Heart right ventricle (tissue), 16 donors: ENCODE data around the gene CPTP. TPM values are rescaled to one million over a fixed set of nuclear protein-coding genes. Genes with fewer than 3 reads are reported as not detected.

Source experiments
- ATAC-seq, 8 donors: fragments of 200-7000 bp; cut with Tn5 transposase; one replicate each; pipeline ENCODE4 v1.9.1; 2020; ENCODE audit warnings: mild to moderate bottlenecking in 8 of 8, moderate library complexity in 8 of 8, moderate number of reproducible peaks in 1 of 8
- DNase-seq, 2 donors: peaks; one replicate each; pipeline ENCODE4 v3.0.0-alpha.2; 2020
- H3K27ac ChIP-seq, 10 donors: fragments of 200-600 bp; sonication (generic) in 2 of 10; one replicate each; pipeline versions ENCODE4 v1.5.0 to v1.8.0; 2020 to 2022; ENCODE audit warnings: mild to moderate bottlenecking in 3 of 10
- H3K27me3 ChIP-seq, 7 donors: fragments of 200-600 bp; one replicate each; pipeline ENCODE4 v1.8.0; 2021 to 2022; ENCODE audit warnings: mild to moderate bottlenecking in 2 of 7
- H3K36me3 ChIP-seq, 9 donors: fragments of 200-600 bp; sonication (generic) in 1 of 9; one replicate each; pipeline versions ENCODE4 v1.5.0 to v1.8.0; 2020 to 2022; ENCODE audit warnings: mild to moderate bottlenecking in 2 of 9
- H3K4me1 ChIP-seq, 9 donors: fragments of 200-600 bp; sonication (generic) in 1 of 9; one replicate each; pipeline versions ENCODE4 v1.5.0 to v1.8.0; 2020 to 2022; ENCODE audit warnings: mild to moderate bottlenecking in 4 of 9
- H3K4me3 ChIP-seq, 10 donors: fragments of 200-600 bp; sonication (generic) in 2 of 10; one replicate each; pipeline versions ENCODE4 v1.5.0 to v1.8.0; 2020 to 2022; ENCODE audit warnings: mild to moderate bottlenecking in 7 of 10, moderate library complexity in 2 of 10
- H3K9me3 ChIP-seq, 11 donors: fragments of 200-600 bp in 10 of 11; sonication (generic) in 2 of 11; one replicate each; pipeline versions ENCODE4 v1.5.0 to v1.8.0; 2013 to 2022; ENCODE audit warnings: mild to moderate bottlenecking in 2 of 11, control low read depth in 1 of 11, moderate library complexity in 1 of 11
- WGBS, 2 donors: extraction: QIAGEN DNeasy Blood & Tissue Kit; methylation state at CpG; one replicate each; pipeline ENCODE4 v1.1.7; 2013; ENCODE audit warnings: inconsistent platforms in 1 of 2; 5-methylcytosine and 5-hydroxymethylcytosine counted together
- intact Hi-C, 10 donors: fragments of 100-400 bp; cut with DNase I; formaldehyde crosslinking; loops; one replicate each; pipeline versions ENCODE4 v1.11.1 to v1.14.2; 2022
- polyA plus RNA-seq, 2 donors: library from polyadenylated mRNA; stranded (reverse); fragments of 200-250 nt; gene quantifications; one replicate each; pipeline ENCODE4 v1.2.3, GENCODE V29; 2013
- total RNA-seq, 10 donors: library from RNA; stranded (reverse); fragmentation: NEBNext Ultra II Directional in 3 of 10; extraction: Animal tissue kit (Norgen Biotek cat#: 25700) in 3 of 10; gene quantifications; one replicate each; pipeline versions ENCODE4 v1.2.1 to v1.2.4, GENCODE V29; 2021 to 2023
- TF ChIP-seq, protein P1 (sequence below), 9 donors: fragments of 200-600 bp; sonication (generic) in 2 of 9; IDR thresholded peaks; one replicate each; pipeline versions ENCODE4 v1.5.0 to v1.8.0; 2021 to 2022; ENCODE audit warnings: antibody characterized with exemption in 9 of 9, mild to moderate bottlenecking in 5 of 9, moderate library complexity in 1 of 9
- donor health status: Arrhythmogenic right ventricular cardiomyopathy.
- donor health status: ischemic (EF 13 %, LVEDD 7.1; RV severe dilation, severe dysfunction).
- donor health status: healthy with polysubstance abuse.
- donor health status: DM: no; HTN: yes; CAD: no.
- donor health status: DM: no; HTN: no; CAD: no.
- donor health status: ischemic (EF 25% LVEDD 6.9; RV normal size, moderate dysfunction).
- donor health status: ischemic (EF 25% LVEDD 5.7; RV mildly dilated, moderate dysfunction).
- donor health status: healthy.
- donor health status: DM: yes; HTN: yes; CAD: no.
- donor health status: Ischemic cardiomyopathy.
- donor health status: ischemic (EF 35%, LVEDD 5.7; RV mildly dilated, moderate dysfunction).
- donor health status: nonischemic (EF 11% LVEDD 7.7; RV severe dilation, severe dysfunction).
- donor health status: DM: yes; HTN: yes; CAD: no.
- donor health status: PGD.
- donor health status: ischemic (EF 29% LVEDD 5.4; RV normal size, mild dysfunction).
- donor health status: nonischemic (EF 23%, LVEDD 6.1; RV moderate dilation, normal function).

Gene CPTP
- total and polyA plus RNA-seq, 12 donors = 49.4 to 222 (median 65.4) TPM

DNA sequence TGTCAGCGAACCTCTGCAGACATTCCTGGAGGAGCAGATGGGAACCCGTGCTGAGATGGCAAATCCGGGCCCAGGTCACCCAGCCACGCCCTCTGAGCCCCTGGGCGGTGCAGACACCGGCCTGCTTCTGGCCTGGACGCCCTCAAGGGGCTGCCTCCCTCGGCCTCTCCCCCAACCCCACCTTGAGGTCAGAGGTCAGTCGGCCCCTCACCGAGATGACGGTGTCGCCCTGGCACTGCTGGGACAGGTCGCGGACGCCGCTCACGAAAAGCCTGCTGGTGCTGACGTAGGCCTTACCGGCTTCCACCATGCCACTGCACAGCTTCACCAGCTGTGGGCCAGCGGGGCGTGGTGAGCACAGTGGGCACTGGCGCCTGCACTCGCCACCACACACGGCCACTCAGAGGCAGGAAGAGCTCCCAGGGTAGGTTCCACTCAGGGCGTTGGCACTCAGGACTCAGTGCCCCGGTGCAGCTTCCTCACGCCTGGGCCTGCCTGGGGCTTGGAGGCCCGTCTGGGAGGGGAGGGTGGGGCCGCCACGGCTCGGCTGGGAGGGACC is 21.6 kb upstream of the CPTP start:
- H3K36me3 ChIP-seq = peaks cover 0 to 22% (median 0%) of the 10 kb centered on the region in 9 donors
- no peak overlapping the region for H3K27ac ChIP-seq
- intact Hi-C loops = no loop called here
- TF ChIP-seq, protein P1, sequence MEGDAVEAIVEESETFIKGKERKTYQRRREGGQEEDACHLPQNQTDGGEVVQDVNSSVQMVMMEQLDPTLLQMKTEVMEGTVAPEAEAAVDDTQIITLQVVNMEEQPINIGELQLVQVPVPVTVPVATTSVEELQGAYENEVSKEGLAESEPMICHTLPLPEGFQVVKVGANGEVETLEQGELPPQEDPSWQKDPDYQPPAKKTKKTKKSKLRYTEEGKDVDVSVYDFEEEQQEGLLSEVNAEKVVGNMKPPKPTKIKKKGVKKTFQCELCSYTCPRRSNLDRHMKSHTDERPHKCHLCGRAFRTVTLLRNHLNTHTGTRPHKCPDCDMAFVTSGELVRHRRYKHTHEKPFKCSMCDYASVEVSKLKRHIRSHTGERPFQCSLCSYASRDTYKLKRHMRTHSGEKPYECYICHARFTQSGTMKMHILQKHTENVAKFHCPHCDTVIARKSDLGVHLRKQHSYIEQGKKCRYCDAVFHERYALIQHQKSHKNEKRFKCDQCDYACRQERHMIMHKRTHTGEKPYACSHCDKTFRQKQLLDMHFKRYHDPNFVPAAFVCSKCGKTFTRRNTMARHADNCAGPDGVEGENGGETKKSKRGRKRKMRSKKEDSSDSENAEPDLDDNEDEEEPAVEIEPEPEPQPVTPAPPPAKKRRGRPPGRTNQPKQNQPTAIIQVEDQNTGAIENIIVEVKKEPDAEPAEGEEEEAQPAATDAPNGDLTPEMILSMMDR (IDR thresholded peaks at IDR 0.05) = no peak
- H3K9me3 ChIP-seq = no peaks in the 10 kb centered on the region
- peaks cover 23 to 45% (median 36%) of the 10 kb centered on the region in 9 donors for H3K4me1 ChIP-seq
- ATAC-seq = no peak
- 83 to 90% methylated on average over 31 of the region's 31 CpGs for WGBS, 2 donors
- H3K4me3 ChIP-seq = no peak overlapping the region
- DNase-seq = no peak
- no peaks in the 10 kb centered on the region for H3K27me3 ChIP-seq

DNA sequence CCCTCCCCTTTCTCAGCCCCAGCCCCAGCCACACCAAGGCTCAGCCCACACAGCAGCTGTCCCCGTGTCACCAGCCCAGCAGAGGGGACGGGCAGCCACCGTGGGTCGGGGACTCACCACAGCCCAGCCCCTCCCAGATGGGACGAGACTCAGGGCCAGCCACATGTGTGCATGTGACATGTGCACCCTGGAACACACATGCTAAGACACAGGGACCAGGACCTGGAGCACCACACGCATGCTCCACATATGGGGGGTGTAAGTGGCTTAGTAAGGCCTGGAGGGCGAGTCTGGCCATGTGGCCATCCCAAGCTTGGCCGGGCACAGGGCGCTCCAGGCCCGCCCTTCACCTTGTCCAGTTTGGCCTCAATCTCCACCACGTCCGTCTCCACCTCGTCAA is 20.9 kb upstream of the CPTP start:
- H3K9me3 ChIP-seq = no peaks in the 10 kb centered on the region
- 78 to 91% methylated on average over 13 of the region's 13 CpGs for WGBS, 2 donors

DNA sequence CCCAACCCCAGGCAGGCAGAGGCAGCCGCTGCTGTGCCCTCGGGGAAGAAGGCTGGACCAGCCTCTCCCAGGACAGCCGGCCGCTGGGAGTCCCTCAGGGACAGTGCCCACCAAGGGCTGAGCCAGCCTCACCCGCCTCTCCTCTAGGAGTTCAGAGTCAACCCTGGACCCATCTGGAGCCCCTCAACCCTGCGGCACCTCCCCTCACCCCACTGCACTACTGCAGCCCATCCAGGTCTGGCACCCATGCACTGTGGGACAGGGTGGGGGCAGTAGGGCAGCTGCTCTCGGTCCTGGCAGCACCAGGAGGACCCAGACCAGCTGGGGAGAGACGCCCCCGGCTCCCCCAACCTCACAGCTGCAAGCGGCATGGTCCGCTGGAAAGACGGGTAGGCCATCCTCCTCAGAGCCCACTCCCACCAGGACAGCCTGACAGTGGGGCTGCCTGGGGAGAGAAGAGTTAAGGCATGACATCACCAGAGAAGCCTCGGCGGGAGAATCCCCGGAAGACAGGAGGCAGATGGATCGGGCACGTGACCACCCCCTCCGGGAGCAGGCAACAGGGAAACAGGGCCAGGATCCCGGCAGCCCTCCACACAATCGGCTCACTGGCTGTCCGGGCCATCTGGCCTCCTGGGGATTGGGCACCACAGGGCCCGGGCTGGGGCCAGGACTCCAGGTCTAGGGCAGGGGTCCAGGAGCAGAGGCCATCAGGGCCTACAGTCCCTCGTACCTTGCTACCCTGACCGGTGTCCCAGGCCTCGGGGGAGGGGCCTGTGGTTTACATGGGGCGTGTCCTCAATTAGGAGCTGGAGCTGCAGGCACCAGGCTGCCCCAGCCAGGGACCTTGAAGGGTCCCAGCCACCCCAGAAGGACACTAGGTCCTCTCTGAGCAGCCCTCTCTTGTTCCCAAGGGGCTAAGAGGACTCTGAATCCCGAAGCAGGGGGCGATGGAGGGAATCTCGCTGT is 20.0 kb upstream of the CPTP start:
- peak; percentile 76 to 84 for DNase-seq
- peak overlapping the region; percentile 18 to 99 (median 82) for H3K4me3 ChIP-seq
- peak overlapping the region in 9 of 10 donors; percentile 63 to 100 (median 82) for H3K27ac ChIP-seq
- H3K9me3 ChIP-seq = no peaks in the 10 kb centered on the region
- peaks cover 0 to 10% (median 0%) of the 10 kb centered on the region in 9 donors for H3K36me3 ChIP-seq
- WGBS, 2 donors = 28% methylated on average over 27 to 29 of the region's 29 CpGs
- intact Hi-C loops = loop anchor here in 2 of 10 donors (5.0 kb wide), 1 partner anchor 43 kb away; the partner anchor contains the start of gene DVL1 (in 2 of the 2)
- H3K4me1 ChIP-seq = peaks cover 27 to 47% (median 45%) of the 10 kb centered on the region in 9 donors
- TF ChIP-seq, protein P1 (IDR thresholded peaks at IDR 0.05) = no peak
- peak; percentile 1 to 50 (median 16) for ATAC-seq
- H3K27me3 ChIP-seq = no peaks in the 10 kb centered on the region

More for the DNA sequence above, 20.9 kb upstream of the CPTP start:
- Histone ChIP-seq H3K27ac (peak overlapping the region in 6 of 10 donors; percentile 73 to 100 (median 82)), H3K4me3 (no peak overlapping the region), H3K36me3 (peaks cover 0 to 18% (median 0%) of the 10 kb centered on the region in 9 donors), H3K4me1 (peaks cover 23 to 44% (median 37%) of the 10 kb centered on the region in 9 donors), H3K27me3 (no peaks in the 10 kb centered on the region)
- TF ChIP-seq, protein P1 (IDR thresholded peaks at IDR 0.05) = no peak
- intact Hi-C loops = no loop called here
- DNase-seq = no peak
- no peak for ATAC-seq
